Stimulated activated CD4-positive, alpha-beta T cell treated with anti-CD3 and anti-CD28 coated beads, Interleukin-4, amount 100 ng/mL, for 4 hours (primary cell): ENCODE data around the gene MS4A4A.
"Not testable (repeated sequence)": the region's sequence is repeated elsewhere in the genome, so short reads cannot be mapped to it uniquely, and the experiment has no call there.

Experiments used
- DNase-seq, 2 experiments: peaks; one replicate each; pipeline ENCODE4 v3.0.0-alpha.2; 2020

The MS4A4A gene

DNA sequence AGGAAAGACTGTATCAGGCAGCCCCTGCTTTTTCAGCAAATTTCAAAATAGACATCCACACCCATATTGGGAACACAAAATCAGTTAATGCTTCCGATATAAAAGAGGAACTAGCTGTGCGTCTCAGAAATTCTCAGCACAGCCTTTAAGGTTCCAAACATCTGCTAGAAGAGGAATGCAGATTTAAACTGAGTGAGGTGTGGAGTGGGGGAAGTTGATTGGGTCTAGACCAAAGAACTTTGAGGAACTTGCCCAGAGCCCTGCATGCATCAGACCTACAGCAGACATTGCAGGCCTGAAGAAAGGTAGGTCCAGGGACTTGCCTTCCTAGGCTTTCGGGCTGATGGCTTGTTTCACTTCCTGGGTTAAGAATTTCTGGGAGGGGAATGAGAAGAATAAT lies at the start of gene MS4A4A:
MS4A4A (plus strand) TSS at position 255 of the 400 bp plus-strand sequence; CDS start at position 265, 10 bp downstream.
- no peak for DNase-seq

DNA sequence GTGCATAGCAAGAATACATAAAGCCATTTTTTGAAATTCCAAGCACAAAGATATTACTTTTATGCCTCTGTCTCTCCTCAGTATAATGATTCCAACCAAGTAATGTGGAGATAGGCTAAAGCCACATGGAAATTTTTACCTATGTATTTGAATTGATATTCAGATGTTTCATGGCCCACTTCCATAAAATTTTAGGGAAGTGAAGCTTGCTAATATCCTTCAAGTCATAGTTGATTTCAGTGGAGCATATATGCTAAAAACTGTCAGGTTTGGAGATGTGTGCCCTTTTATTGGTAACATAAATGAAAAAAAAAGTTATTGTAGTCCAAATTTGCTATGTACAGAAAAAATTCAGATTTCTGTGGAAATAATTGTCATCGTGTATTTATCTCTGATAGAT lies 49.8 kb upstream of the MS4A4A start:
- no peak for DNase-seq

DNA sequence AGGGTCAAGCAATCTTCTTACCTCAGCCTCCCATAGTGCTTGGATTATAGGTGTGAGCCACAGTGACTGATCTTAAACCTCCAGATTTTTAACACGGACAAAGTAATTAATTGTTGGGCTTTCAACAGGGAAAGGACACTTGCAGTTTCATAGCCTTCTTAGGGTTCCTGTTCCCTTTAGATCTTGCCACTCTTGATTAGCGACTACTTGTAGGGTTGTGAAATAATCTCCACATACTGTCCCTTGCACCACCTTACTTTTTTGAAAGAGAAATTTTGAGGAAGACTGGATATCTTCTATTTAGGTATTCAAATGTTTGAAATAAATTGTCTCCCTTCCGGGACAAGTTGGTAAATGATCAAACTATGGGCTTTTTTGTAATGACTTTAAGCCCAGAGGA lies 45.1 kb upstream of the MS4A4A start:
- no peak for DNase-seq

DNA sequence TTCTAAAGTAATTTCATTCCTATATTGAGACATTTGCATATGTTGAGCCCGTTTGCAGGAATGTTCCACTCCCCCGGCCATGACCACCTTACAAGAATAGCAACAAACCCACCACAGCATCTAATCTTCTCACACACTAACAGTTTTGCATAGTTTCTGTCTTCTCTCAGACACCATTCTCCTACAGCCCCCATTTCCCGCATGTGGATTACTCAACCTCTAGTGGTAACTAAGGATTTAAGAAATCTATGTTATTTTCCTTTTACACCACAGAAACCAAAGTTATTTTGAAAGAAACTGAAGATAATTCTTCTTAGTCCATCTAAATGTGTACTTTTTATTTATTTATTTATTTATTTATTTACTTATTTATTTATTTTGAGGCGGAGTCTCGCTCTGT lies 39.8 kb upstream of the MS4A4A start:
- no peak for DNase-seq

- DNase-seq: no peak
Measured at GRCh38 chr11:60241786-60242185, 38.7 kb upstream of the MS4A4A start.

DNA sequence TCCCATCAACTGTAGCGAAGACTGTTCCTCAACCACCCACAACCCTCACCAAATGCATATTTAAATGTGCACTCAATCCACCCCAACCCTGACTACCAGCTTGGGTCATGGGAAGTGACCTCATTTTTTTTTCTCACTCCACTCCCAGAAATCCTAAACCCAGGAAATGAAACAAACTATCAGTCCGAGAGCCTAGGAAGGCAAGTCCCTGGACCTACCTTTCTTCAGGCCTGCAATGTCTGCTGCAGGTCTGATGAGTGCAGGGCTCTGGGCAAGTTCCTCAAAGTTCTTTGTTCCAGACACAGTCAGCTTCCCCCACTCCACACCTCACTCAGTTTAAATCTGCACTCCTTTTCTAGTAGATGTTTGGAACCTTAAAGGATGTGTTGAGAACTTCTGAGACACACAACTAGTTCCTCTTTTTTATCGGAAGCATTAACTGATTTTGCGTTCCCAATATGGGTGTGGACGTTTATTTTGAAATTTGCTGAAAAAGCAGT lies 37.7 kb upstream of the MS4A4A start, which contains the start of gene MS4A4E:
MS4A4E (minus strand) TSS at position 398 of the 500 bp plus-strand sequence. CDS start 13,082 bp downstream, outside the sequence.
- no peak for DNase-seq

- DNase-seq: no peak
Measured at GRCh38 chr11:60251485-60252212, 28.8 kb upstream of the MS4A4A start.

DNA sequence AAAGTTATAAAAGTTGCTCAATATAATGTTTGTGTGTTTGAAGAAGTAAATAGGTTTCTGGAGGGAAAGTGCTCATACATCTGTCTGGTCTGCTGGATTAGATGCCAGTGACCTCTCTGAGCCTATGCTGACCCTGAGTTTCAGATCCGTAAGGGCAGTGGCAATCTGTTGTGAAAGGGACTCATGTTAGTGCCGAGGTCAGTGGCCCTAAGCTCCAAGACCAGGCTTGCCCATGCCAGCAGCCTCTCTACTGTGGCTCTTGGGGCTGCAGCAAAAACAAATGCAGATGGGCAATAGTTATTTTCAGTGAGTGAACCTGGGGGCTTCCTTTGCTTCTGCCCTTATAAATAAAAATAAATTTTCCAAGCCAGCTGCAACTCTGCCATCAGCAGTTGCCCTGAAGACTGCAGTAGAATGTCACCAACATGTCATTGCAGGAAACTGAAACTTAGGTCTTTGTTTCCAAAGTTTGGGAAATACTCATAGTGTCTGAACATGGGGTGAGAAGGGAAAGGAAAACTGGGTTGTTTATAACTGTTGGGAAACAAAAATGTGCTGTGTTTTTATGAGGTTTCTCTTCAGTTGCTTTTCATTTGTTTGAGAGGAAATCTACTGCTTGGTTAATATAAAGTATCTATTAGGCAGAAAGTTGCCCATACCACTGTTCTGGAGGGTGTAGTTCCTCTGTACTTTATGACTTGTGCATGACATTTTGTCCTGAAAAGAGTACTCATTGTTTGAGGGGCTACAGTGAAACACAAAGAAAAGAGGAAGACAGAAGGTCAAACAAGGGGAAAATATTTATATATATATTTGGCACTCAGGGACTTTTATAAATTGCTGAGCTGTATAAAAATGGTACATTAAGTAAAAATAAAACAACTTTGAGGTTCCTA lies 28.0 kb upstream of the MS4A4A start:
- no peak for DNase-seq

DNA sequence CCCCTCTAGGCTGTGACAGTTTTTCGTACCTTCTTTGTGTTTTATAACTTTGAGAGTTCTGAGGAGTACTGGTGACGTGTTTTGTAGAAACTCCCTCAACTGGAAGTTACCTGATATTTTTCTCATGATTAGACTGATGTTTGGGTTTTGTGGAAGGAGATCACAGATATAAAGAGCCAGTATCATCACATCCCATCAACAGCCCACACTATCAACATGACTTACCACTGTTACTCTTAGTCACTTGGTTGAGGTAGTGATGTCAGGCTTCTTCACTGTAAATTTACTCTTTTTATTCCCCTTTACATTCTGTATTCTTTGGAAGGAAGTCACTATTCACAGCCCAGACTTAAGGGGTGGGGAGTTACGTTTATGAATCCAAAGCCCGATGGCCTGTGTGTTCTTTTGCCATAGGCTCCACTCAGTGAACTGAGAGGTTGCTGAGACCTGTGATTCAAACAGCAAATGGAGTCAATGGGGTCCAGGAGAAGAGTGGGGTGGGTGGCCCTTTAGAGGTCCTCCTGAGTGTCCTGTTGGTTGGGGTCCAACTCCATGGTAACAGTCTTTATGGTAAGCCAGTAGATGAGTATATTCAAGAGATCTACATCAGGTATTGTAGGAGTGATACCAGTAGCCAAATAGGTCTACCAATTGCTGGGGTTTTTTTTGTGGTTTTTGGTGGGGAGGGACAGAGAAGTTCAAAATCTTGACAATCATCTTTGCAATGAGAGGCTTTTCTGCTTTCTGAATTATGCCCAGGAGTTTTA lies 22.3 kb upstream of the MS4A4A start:
- no peak for DNase-seq

DNA sequence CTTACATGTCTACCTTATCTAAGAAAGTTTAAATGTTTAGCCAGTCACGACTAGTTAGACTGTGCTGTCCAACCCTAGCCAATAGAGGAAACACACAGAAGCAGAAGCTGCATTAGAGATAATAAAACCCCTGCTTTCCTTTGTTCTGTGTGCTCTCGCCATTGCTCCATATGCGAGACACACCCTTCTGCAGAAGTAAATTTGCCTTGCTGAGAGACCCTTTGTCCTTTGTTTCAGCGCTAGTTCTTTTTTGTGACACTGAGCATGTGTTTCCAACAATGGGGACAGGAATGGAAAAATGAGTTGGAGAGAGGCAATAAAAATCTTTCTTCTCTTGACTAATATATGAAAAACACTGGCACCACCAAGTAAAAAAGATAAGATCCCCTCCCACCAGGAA lies 19.5 kb upstream of the MS4A4A start:
- no peak for DNase-seq

- no peak for DNase-seq
Measured at GRCh38 chr11:60263402-60263801, 17.1 kb upstream of the MS4A4A start.

- DNase-seq: no peak
Measured at GRCh38 chr11:60264644-60265043, 15.8 kb upstream of the MS4A4A start.

GRCh38 chr11:60265373-60266214 lies 14.9 kb upstream of the MS4A4A start:
- no peak for DNase-seq

GRCh38 chr11:60274416-60274815 lies 6.0 kb upstream of the MS4A4A start:
- no peak for DNase-seq

DNA sequence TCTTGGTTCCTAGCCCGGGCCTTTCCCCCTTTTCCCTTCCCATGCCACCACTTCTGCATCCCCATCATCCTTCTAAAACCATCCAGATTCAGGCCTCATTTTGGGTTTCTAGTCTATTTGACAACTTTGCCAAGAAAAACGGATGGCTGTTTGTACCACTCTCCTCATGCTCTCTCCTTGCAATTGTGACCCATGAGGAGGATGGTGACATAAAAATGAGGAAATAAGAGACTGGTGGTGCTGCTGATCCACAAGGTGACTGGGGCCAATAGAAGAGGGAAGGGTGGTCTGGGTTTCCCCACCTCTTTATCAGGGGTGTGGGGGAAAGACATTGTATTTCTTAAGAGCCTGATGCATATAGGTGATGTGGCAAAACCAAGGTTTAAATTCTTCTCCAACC lies 1.0 kb downstream of the MS4A4A start:
- DNase-seq: no peak

DNA sequence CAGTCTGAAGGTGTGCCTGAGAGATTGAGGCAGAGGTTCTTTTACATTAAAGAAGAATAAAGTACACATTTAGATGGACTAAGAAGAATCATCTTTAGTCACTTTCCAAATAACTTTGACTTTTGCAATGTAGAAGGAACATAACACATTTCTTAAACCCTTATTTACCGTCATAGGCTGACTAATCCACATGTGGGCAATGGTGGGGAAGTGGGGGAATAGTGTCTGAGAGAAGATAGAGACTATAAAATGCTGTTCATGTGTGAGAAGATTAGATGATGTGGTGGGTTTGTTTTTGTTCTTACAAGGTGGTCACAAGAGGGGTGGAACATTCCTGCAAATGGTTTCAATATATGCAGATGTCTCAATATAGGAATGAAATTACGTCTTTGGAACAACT lies 1.8 kb downstream of the MS4A4A start:
- DNase-seq: no peak

DNA sequence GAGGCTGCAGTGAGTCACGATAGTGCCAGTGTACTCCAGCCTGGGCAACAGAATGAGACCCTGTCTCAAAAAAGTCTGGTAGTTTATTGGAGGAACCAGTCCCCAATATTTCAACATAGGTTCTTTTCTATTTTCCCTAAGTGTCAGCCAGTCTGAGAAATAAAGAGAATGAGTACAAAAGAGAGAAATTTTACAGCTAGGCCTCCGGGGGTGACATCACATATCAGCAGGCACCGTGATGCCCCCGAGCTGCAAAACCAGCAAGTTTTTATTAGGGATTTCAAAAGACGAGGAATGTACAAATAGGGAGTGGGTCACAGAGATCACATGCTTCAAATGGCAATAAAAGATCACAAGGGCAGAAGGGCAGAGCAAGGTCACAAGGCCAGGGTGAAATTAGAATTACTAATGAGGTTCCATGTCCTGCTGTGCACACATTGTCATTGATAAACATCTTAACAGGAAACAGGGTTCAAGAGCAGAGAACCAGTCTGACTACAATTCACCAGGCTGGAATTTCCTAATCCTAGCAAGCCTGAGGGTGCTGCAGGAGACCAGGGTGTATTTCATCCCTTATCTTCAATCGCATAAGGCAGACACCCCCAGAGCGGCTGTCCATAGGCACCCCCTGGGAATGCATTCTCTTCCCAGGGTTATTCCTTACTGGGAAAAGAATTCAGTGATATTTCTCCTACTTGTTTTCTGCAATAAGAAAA lies 5.1 kb downstream of the MS4A4A start:
- not testable (repeated sequence) for DNase-seq

- no peak for DNase-seq
Measured at GRCh38 chr11:60288531-60288930, 8.1 kb downstream of the MS4A4A start.

GRCh38 chr11:60292145-60292544 lies 11.7 kb downstream of the MS4A4A start:
- DNase-seq: no peak

DNA sequence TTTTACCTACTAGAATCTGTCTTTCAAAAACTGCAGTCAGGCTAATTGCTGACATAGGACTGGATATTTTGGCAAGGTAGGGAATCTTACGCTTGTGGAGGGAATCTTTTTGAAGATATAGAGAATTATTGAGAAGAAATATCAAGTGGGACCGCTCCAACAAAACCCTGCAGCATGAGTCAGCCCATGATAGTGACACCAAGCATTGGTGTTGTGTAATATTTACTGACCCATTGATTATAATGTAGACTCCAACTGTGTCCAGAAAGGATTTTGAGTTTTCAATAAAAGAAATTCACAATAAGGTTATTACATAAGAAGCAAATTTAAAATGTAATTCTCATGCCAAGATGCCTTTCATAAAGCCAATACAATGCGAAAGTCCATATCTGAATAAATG lies 20.7 kb downstream of the MS4A4A start:
- no peak for DNase-seq

- not testable (repeated sequence) for DNase-seq
Measured at GRCh38 chr11:60301884-60302283, 21.4 kb downstream of the MS4A4A start.
